ENCODE data around the gene ZNF469.

DNA sequence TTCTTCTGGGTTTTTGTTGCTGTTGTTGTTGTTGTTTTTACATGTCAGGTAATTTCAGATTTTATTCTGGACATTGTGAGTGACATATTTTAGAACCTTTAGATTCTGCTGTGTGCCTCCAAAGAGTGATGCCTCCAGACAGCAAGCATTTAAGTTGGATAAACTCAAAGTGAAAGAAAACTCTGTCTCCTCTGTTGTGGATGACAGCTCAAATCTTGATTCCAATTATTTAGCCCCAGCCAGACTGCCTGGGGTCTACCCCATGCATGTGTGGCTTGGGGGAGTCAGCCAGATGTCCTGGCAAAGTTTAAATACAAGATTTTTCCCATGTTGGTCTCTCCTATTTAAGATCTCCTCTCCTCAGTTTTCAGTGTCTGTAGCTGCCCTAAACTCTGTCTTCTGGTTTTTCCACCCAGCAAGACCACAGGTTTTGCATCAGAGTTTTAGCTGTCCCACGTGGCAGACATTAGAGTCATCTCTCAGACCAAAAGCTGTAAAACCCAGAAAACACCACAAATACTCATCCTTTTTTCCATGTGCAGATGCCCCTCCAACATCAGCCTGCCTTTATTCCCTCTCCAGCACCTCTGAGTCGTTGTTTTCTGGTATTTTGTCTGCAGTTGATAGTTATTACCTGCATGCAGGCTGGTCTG, 19.4 kb upstream of the ZNF469 start:
- TF ChIP-seq POLR2A (IDR thresholded peaks at IDR 0.05): no peak
- TF ChIP-seq, protein P1, sequence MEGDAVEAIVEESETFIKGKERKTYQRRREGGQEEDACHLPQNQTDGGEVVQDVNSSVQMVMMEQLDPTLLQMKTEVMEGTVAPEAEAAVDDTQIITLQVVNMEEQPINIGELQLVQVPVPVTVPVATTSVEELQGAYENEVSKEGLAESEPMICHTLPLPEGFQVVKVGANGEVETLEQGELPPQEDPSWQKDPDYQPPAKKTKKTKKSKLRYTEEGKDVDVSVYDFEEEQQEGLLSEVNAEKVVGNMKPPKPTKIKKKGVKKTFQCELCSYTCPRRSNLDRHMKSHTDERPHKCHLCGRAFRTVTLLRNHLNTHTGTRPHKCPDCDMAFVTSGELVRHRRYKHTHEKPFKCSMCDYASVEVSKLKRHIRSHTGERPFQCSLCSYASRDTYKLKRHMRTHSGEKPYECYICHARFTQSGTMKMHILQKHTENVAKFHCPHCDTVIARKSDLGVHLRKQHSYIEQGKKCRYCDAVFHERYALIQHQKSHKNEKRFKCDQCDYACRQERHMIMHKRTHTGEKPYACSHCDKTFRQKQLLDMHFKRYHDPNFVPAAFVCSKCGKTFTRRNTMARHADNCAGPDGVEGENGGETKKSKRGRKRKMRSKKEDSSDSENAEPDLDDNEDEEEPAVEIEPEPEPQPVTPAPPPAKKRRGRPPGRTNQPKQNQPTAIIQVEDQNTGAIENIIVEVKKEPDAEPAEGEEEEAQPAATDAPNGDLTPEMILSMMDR (IDR thresholded peaks at IDR 0.05): no peak
